Right kidney (tissue), 1 donor: ENCODE data around the gene PLXNA1.

Experiments used
- DNase-seq: peaks from one replicate; pipeline ENCODE4 v3.0.0-alpha.2; 2016

The PLXNA1 gene

DNA sequence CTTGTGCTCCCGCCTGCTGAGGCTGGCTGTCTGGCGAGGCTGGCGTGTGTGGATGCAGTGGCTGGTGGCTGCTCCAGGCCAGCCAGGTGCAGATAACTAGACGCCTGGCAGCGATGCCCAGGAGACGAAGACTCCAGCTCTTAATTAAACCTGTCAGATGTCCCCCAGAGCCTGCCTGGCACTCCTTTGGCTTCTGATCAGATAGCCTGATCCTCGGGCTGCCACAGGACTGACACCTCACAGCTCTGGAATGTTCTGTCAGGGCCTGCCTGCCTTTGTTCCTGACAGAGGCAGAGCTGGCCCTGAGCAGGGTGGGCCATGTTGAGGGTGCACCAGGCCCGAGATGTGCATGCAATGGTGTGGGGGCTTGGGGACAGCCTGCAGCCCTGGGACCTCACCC lies 36.5 kb downstream of the PLXNA1 start:
- DNase-seq, result no peak

DNA sequence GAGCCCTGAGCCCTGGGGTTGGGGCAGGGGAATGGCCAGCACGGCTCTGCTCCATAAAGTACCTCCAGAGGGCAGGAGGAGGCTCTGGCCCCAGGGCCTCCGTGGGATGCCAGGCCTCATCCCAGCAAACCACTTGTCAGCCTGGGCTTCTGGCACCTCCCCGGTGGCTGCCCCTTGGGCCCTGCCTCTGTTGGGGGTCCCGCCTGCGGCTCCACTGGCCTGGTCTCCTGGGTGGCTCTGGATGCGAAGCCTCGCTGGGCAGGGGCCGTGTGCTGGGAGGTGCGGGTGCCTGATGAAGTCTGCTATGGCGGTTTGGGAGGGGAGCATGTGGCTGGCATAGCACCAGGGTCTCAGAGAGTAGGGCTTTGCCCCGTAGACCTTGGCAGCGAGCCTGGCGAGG lies 37.6 kb downstream of the PLXNA1 start:
- no peak for DNase-seq

DNA sequence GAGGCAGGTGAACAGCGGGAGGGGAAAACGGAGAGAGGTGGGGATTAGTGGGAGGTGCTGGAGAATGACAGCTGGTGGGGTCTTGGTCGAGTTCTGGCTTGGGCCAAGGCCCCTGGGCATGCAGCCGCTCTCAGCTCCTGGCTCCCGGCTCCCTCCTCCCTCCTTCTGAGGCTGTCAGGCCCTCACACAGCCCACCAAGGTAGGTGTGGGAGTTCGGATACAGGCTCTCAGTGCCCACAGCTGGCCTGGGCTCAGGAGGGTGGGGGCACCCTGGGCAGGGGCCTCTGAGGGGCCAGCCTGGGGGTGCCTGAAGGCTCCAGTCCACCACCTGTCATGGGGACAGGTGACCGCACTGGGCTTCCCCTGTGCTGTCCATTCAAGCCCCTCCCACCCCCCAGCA lies 39.9 kb downstream of the PLXNA1 start:
- no peak for DNase-seq

DNA sequence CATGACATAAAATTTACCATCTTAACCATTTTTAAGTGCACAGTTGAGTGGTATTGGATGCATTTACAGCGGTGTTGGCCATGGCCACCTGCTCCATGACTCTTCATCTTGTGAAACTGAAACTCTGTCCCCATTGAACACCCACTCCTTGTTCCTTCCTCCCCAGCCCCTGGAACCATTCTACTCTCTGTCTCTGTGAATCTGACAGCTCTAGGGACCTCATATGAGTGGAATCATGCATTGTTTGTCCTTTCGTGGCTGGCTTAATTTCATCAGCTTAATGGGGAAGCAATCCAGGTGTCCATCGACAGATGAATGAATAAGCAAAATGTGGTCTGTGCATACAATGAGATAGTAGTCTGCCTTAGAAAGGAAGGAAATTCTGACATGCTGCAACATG lies 42.5 kb downstream of the PLXNA1 start:
- no peak for DNase-seq

DNA sequence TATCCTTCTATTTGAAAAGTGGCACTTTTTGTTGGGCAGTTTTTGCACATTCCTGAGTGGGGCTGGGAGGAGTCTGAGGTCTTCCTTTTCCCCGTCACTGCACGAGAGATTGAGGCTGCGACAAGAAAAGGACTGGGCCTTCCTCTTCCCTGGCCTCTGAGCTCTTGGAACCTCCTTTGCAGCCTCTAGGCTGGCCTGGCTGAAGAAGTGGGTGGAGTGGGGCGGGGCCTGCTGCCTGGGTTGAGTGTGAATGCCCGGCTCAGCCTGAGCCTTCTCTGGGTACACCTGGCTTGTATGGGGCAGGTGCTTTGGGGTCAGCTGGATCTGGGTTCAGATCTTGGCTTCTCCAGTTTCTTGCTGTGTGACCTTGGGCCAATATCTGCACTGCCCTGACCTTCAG lies 43.1 kb downstream of the PLXNA1 start:
- no peak for DNase-seq

DNA sequence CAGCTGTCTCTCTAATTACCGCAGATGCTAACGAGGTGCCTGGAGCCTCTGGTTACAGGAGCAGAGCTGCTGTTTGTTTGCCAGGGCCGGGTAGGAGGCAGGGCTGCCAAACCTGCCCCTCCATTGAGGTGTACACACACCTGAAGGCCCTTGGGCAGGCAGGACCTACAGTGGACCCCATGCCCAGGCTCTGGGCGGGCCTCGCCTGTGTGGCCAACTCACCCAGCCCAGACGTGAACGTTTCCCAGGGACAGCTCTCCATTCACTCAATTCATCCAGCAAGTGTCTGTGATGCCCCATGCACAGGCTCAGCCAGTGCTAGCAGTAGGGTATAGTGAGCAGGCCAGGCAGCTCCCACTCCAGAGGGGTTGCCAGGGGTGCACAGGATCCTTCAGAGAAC lies 43.7 kb downstream of the PLXNA1 start:
- DNase-seq, result no peak

DNA sequence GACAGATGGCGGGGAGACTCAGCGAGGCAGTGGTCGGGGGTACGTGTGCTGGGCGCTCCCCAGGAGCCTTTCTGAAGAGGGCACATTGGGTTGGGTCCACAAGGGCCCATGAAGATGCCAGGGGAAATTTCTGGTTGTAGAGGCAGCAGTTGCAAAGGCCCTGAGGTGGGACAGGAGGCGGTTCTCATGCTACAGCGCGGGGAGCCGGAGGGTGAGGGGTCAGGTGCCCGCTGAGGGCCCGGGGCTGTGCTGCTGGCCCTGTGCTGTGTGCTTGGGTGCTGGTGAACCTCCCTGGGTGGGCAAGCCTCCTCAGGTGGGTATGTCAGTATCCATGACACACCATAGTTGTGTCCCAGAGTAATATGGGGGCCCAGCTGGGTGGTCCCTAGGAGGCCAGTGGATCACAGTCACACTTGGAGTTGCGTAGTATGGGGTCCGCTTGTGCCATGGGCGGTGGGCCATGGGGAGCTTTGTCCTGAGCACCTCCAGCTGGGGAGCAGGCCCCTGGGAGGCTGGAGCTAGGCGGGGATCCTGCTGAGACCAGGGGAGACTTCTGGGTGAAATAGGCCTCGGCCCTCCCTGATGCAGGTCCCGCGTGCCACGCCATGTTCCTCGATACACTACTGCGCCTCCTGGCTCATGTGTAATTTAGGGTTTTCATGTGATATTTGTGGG lies 44.3 kb downstream of the PLXNA1 start:
- DNase-seq, result no peak

DNA sequence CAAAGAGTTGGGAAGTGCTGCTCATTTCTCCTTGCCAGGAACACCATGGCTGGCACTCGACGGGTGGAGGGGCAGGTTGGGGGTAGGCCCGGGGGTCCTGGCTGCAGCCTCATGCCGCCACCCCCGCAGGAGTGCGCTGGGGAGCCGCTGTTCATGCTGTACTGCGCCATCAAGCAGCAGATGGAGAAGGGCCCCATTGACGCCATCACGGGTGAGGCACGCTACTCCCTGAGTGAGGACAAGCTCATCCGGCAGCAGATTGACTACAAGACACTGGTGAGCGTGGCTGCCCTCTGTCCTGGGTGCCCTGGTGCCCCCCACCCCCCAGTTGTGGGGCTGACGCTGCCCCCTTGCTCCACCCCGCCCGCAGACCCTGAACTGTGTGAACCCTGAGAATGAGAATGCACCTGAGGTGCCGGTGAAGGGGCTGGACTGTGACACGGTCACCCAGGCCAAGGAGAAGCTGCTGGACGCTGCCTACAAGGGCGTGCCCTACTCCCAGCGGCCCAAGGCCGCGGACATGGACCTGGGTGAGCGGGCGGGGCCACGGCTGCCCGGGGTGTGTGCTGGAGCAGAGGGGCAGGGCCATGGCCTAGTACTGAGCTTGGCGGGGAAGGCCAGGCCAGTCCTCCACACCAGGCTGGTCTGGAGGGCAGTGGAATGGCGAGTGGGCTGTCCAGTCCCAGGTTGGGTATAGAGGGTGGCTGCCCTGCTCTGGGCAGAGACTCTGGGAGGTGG lies 45.1 kb downstream of the PLXNA1 start:
- DNase-seq, result no peak

DNA sequence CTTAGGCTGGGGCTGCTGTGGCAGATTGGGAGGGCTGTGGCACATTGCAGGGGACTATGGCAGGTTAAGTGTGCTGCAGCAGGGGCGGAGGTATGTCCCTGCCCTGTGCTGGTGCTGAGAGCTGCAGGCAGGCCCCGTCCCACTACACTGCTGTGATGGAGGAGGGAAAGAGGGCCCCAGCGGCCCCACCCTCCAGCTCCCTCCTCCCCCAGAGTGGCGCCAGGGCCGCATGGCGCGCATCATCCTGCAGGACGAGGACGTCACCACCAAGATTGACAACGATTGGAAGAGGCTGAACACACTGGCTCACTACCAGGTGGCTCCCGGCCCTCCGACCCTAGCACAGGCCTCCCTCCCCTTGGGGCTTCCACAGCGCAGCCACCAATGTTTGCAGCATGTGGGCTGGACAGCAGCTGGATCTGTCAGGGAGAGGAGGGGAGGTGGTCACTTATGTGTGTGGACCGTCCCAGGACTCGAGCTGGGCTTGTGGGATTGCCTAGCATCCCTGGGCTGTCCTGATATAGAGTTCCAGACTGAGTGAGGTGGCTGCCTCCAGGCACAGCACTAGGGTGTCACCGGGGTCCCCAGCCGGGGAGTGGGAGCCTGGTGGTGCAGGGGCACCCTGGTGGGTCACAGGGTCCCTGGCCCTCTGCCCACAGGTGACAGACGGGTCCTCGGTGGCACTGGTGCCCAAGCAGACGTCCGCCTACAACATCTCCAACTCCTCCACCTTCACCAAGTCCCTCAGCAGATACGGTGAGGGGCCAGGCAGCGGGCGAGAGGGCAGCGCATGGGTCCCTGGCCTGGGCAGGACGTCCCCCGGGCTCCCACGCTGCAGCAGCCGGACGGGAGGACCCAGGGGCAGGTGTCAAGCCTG lies 46.1 kb downstream of the PLXNA1 start:
- no peak for DNase-seq

DNA sequence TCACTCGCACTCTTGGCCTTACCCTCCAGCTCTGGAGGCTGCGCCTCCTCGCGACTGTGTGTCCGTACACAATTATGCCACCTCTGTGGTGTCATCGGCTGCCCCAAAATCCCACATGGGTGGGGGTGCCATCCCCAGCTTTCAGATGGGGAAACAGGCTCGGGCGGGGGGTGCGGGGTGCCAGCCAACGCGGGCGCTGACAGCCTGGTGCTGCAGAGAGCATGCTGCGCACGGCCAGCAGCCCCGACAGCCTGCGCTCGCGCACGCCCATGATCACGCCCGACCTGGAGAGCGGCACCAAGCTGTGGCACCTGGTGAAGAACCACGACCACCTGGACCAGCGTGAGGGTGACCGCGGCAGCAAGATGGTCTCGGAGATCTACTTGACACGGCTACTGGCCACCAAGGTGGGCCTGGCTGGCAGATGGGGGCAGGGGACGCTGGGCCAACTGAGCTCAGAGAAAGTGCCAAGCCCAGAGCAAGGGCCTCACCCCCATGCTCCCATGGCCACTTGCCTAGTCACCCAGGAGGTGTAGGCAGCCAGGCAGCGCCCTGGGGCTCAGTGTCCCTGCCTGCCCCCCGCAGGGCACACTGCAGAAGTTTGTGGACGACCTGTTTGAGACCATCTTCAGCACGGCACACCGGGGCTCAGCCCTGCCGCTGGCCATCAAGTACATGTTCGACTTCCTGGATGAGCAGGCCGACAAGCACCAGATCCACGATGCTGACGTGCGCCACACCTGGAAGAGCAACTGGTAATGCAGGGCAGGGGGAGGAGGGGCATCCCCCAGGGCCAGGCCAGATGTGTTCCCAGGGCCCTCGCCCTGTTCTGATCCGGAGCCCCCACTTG lies 47.0 kb downstream of the PLXNA1 start:
- no peak for DNase-seq

DNA sequence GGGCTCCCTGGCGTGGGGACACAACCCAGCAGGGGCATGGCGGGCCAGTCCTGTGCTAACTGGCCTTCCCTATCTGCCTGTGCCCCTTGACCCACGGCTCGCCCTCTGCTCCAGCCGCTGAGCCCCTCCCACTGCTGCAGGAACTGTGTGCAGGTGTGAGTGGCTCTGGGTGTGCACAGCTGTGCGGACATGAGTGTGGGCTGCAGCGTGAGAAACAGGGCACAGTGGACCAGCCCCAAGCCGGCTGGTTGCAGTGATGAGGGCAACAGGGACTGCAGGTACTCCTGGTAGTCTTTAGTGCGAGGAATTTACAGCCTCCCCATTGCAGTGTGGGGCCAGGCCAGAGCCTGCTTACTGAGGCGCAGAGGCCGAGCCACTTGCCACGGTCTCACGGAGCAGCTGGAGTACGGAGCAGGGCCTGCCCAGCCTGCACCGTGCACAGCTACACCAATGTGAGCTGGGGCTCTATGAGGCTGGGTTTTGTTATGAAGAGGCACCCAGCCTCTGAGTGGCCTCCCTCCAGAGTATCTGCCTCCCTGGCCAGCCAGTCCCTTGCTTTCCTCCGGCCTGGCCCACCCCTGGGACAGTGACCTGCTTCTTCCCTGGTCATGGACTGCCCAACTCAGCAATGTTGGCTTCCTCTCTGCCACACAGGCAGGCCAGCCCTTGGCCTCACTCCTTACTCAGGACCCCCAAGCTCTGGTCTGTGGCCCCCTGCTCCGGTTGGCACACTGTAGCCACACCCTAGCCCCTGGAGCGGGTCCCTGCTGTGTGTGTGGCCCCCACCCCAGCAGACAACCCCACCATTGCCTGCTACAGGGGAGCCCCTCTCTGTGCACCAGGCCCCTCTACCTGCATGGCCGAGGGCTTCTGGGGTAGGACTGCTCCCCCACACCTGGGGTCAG lies 47.8 kb downstream of the PLXNA1 start:
- no peak for DNase-seq

DNA sequence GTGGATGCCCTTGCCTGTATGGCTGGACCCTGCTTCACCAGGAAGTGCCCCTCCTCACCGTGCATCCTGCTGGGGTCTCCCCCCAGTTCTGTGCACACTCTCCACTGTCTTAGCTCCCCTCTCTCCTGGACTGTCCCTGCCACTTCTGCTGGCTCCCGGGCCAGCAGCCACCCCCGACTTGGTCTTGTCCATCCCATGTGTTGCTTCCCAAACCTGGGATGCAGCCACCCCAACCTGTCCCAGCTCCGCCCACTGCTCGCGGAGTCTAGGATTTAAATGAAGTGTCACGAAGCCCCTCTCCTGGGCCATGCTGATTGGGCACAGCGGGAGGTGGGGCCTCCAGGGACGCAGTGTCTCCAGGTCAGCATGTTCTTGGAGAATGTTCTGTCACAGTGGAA lies 48.5 kb downstream of the PLXNA1 start:
- no peak for DNase-seq

DNA sequence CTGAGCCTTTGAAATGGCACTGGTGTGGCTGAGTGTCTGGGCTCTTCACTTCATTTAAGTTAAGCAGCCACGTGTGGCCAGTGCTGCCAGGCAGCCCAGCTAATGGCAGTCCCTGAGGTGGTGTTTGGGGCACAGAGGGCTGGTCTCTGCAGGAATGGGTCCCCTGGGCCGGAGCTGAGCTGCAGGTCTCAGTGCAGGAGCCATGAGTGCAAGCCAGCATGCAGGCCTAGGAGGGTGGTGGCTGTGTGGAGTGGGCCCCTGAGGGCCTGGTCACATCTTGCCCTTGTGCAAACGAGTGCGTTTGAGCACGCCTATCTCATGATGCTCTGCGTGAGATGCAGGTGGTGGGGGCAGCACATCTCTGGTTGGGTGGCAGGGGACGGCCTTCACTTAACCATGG lies 48.9 kb downstream of the PLXNA1 start:
- DNase-seq, result no peak

DNA sequence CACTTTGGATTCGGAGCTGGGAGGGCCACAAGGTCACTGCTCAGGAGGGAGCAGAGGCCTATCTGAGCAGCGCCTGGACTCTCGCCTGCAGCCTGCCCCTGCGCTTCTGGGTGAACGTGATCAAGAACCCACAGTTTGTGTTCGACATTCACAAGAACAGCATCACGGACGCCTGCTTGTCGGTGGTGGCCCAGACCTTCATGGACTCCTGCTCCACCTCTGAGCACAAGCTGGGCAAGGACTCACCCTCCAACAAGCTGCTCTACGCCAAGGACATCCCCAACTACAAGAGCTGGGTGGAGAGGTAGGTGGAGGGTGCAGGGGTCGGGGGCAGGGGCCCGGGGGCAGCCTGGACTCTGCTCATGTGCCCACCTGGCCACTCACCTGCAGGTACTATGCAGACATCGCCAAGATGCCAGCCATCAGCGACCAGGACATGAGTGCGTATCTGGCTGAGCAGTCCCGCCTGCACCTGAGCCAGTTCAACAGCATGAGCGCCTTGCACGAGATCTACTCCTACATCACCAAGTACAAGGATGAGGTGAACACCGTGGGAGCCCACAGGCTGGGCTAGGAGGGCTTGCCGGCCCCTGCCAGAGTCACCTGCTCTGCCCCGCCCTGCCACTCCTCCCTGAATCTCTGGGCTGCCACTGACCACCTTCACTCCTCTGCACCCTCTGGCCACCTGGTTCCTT lies 49.5 kb downstream of the PLXNA1 start:
- no peak for DNase-seq
